Ishikawa (cell line): Measurements from ENCODE around the gene MLLT3.

Source experiments
- CEBPB ChIP-seq: IDR thresholded peaks from 2 replicates; pipeline ENCODE4 v1.6.1; 2012
- CREB1 ChIP-seq: IDR thresholded peaks from 2 replicates; pipeline ENCODE4 v1.6.1; 2012; ENCODE audit warnings: low read depth
- EGR1 ChIP-seq: IDR thresholded peaks from 2 replicates; pipeline ENCODE4 v1.6.1; 2012
- EP300 ChIP-seq: IDR thresholded peaks from 2 replicates; pipeline ENCODE4 v1.6.1; 2012; ENCODE audit warnings: borderline replicate concordance
- FOXM1 ChIP-seq: IDR thresholded peaks from 2 replicates; pipeline ENCODE4 v1.6.1; 2012; ENCODE audit warnings: low read depth, borderline replicate concordance
- REST ChIP-seq: IDR thresholded peaks from 2 replicates; pipeline ENCODE4 v1.6.1; 2012; ENCODE audit warnings: low read depth, mild to moderate bottlenecking
- TEAD4 ChIP-seq: IDR thresholded peaks from 2 replicates; pipeline ENCODE4 v1.6.1; 2012
- ZBTB7A ChIP-seq: IDR thresholded peaks from 2 replicates; pipeline ENCODE4 v1.6.1; 2012; ENCODE audit warnings: low read depth

- TF ChIP-seq EP300 (no peak), FOXM1 (no peak), EGR1 (no peak), CREB1 (no peak), TEAD4 (no peak), CEBPB (no peak), REST (no peak), ZBTB7A (no peak)
These were observed 295.8 kb downstream of the MLLT3 start for GRCh38 chr9:20326516-20326915.
